ENCODE results near the gene CLDN4.

GRCh38 chr7:73865738-73866445 lies 35.1 kb downstream of the CLDN4 start:
- TF ChIP-seq CTCF (IDR thresholded peaks at IDR 0.05) = peak in 5 of 7 experiments; percentile 33 to 54 (median 52)
- TF ChIP-seq POLR2A (IDR thresholded peaks at IDR 0.05) = no peak
- TF ChIP-seq POLR2AphosphoS5 (IDR thresholded peaks at IDR 0.05) = no peak

Measured in stomach (tissue), 4 donors.